IMR-90 (cell line): ENCODE results near the gene ARHGAP23. TPM values are rescaled to one million over a fixed set of nuclear protein-coding genes. Genes with fewer than 3 reads are reported as not detected.

Experiments
- ATAC-seq: fragments of 200-7000 bp; cut with Tn5 transposase; 2 replicates; pipeline ENCODE4 v1.9.1; 2020; ENCODE audit warnings: low read depth, mild to moderate bottlenecking, moderate library complexity
- BruUV-seq: library from RNA; stranded (reverse); fragments of 400-500 nt; replicated peaks from 2 replicates; lab custom pipeline; 2021; lab: Mats Ljungman, UMichigan
- CTCF ChIA-PET: fragments of 300-600 bp; formaldehyde crosslinking; extraction: SDS; loops from one replicate; lab custom pipeline; 2021; ENCODE audit warnings: antibody characterized with exemption; lab: Yijun Ruan, JAX
- POLR2A ChIA-PET: fragments of 300-600 bp; sonication (Branson Sonifier 250); formaldehyde crosslinking; loops from one replicate; lab custom pipeline; 2022; ENCODE audit warnings: antibody characterized with exemption; ENCODE audit not compliant: unreplicated experiment; lab: Charles Lee
- DNase-seq: peaks from one replicate; pipeline ENCODE4 v3.0.0; 2013
- H2AFZ ChIP-seq: replicated peaks from 2 replicates; pipeline ENCODE3; 2013; ENCODE audit warnings: low read length, mild to moderate bottlenecking; ENCODE audit not compliant: poor library complexity
- H2AK5ac ChIP-seq: 2 replicates; pipeline ENCODE4 v1.6.1; 2013; ENCODE audit warnings: low read depth, low read length, inconsistent platforms
- H2AK9ac ChIP-seq: replicated peaks from 2 replicates; pipeline ENCODE3; 2013; ENCODE audit warnings: mild to moderate bottlenecking, low read depth, low read length, moderate library complexity; ENCODE audit not compliant: poor library complexity
- H2BK120ac ChIP-seq: 2 replicates; pipeline ENCODE4 v1.6.1; 2013; ENCODE audit warnings: low read depth, low read length, inconsistent platforms
- H2BK15ac ChIP-seq: 3 replicates; pipeline ENCODE4 v1.6.1; 2013; ENCODE audit warnings: low read depth, low read length, inconsistent platforms
- H2BK20ac ChIP-seq: 2 replicates; pipeline ENCODE4 v1.6.1; 2013; ENCODE audit warnings: low read depth, mild to moderate bottlenecking, inconsistent platforms, low read length, moderate library complexity
- H2BK5ac ChIP-seq: 2 replicates; pipeline ENCODE4 v1.6.1; 2013; ENCODE audit warnings: mild to moderate bottlenecking, low read depth, low read length, inconsistent platforms; ENCODE audit not compliant: poor library complexity, severe bottlenecking
- H3K14ac ChIP-seq: replicated peaks from 2 replicates; pipeline ENCODE4 v1.6.1; 2013; ENCODE audit warnings: low read depth, low read length, inconsistent platforms
- H3K18ac ChIP-seq: 2 replicates; pipeline ENCODE4 v1.6.1; 2013; ENCODE audit warnings: low read depth, low read length, control low read depth
- H3K23ac ChIP-seq: 2 replicates; pipeline ENCODE4 v1.6.1; 2013; ENCODE audit warnings: low read depth, low read length, inconsistent platforms
- H3K27ac ChIP-seq: 2 replicates; pipeline ENCODE4 v1.5.1; 2013; ENCODE audit warnings: mild to moderate bottlenecking, control low read depth, low read length; ENCODE audit not compliant: insufficient read depth
- H3K27me3 ChIP-seq: 2 replicates; pipeline ENCODE4 v1.6.1; 2013; ENCODE audit warnings: low read length; ENCODE audit not compliant: control insufficient read depth, insufficient read depth
- H3K36me3 ChIP-seq: 2 replicates; pipeline ENCODE4 v1.6.1; 2013; ENCODE audit warnings: low read length, mixed read lengths; ENCODE audit not compliant: control insufficient read depth, insufficient read depth
- H3K4ac ChIP-seq: 2 replicates; pipeline ENCODE4 v1.6.1; 2013; ENCODE audit warnings: low read depth, low read length, inconsistent platforms
- H3K4me1 ChIP-seq: 2 replicates; pipeline ENCODE4 v1.6.1; 2013; ENCODE audit warnings: low read length, mixed read lengths; ENCODE audit not compliant: control insufficient read depth, insufficient read depth
- H3K4me2 ChIP-seq: 2 replicates; pipeline ENCODE4 v1.6.1; 2013; ENCODE audit warnings: low read depth, mild to moderate bottlenecking, control low read depth, low read length, moderate library complexity
- H3K4me3 ChIP-seq: 2 replicates; pipeline ENCODE4 v1.5.1; 2013; ENCODE audit warnings: low read depth, mild to moderate bottlenecking, control low read depth, low read length, moderate library complexity; ENCODE audit not compliant: insufficient read depth
- H3K56ac ChIP-seq: 2 replicates; pipeline ENCODE4 v1.6.1; 2013; ENCODE audit warnings: low read length, inconsistent platforms; ENCODE audit not compliant: insufficient read depth; ENCODE audit errors: extremely low read depth
- H3K79me1 ChIP-seq, 2 experiments: 2 replicates each; pipeline ENCODE4 v1.6.1; 2013; ENCODE audit warnings: low read length in 2 of 2, inconsistent platforms in 1 of 2, low read depth in 1 of 2
- H3K9ac ChIP-seq: 2 replicates; pipeline ENCODE4 v1.6.1; 2013; ENCODE audit warnings: low read depth, low read length, control low read depth
- H3K9me1 ChIP-seq: 2 replicates; pipeline ENCODE4 v1.6.1; 2013; ENCODE audit warnings: low read length, inconsistent platforms; ENCODE audit not compliant: insufficient read depth
- H3K9me3 ChIP-seq: 2 replicates; pipeline ENCODE4 v1.6.1; 2013; ENCODE audit warnings: low read length; ENCODE audit not compliant: control insufficient read depth, insufficient read depth
- H4K20me1 ChIP-seq: 2 replicates; pipeline ENCODE4 v1.6.1; 2013; ENCODE audit warnings: low read length, inconsistent platforms; ENCODE audit not compliant: insufficient read depth
- H4K5ac ChIP-seq: 2 replicates; pipeline ENCODE4 v1.6.1; 2013; ENCODE audit warnings: mild to moderate bottlenecking, low read depth, low read length, control low read depth
- H4K8ac ChIP-seq, 2 experiments: 2 replicates each; pipeline ENCODE4 v1.6.1; 2013; ENCODE audit warnings: low read depth in 2 of 2, low read length in 2 of 2, control low read depth in 1 of 2, inconsistent platforms in 1 of 2
- H4K91ac ChIP-seq: 2 replicates; pipeline ENCODE4 v1.6.1; 2013; ENCODE audit warnings: low read depth, low read length, inconsistent platforms; ENCODE audit not compliant: insufficient read depth
- CTCF ChIP-seq: conservative IDR thresholded peaks from 2 replicates; pipeline ENCODE4 v1.5.1; 2012; ENCODE audit warnings: mild to moderate bottlenecking, low read depth, low read length, improper control_type of control experiment
- FOS ChIP-seq: fragments of 150-350 bp; IDR thresholded peaks from 2 replicates; pipeline ENCODE4 v1.6.1; 2016; ENCODE audit warnings: low read depth, low read length
- MAFK ChIP-seq: IDR thresholded peaks from 2 replicates; pipeline ENCODE4 v1.6.1; 2012; ENCODE audit warnings: low read depth, low read length, improper control_type of control experiment
- MXI1 ChIP-seq: IDR thresholded peaks from 2 replicates; pipeline ENCODE4 v1.6.1; 2012; ENCODE audit warnings: low read depth, mild to moderate bottlenecking, low read length, moderate library complexity, borderline replicate concordance
- RFX5 ChIP-seq: IDR thresholded peaks from 2 replicates; pipeline ENCODE4 v1.8.0; 2012; ENCODE audit warnings: low read depth, mild to moderate bottlenecking, low read length, moderate library complexity
- WGBS, 2 experiments: methylation state at CpG; one replicate each; pipeline versions ENCODE4 v1.1.5 to v1.1.7; 2013; ENCODE audit warnings: missing lambda C conversion rate in 2 of 2; ENCODE audit not compliant: insufficient read length in 1 of 2; ENCODE audit errors: extremely low coverage in 2 of 2; 5-methylcytosine and 5-hydroxymethylcytosine counted together
- dilution Hi-C: fragments of 300-500 bp; cut with HindIII; formaldehyde crosslinking; loops from one replicate; pipeline ENCODE4 v1.14.3; 2018; ENCODE audit warnings: low sequenced_read_pairs; ENCODE audit not compliant: unreplicated experiment
- in situ Hi-C: fragments of 300-500 bp; cut with MboI; formaldehyde crosslinking; loops from 3 replicates; pipeline ENCODE4 v1.14.3; 2019; ENCODE audit warnings: low sequenced_read_pairs, inconsistent platforms, mixed read lengths
- intact Hi-C: fragments of 100-400 bp; cut with micrococcal nuclease; formaldehyde crosslinking; loops from 2 replicates; pipeline ENCODE4 v1.10.0; 2022
- polyA plus RNA-seq, 3 experiments: library from polyadenylated mRNA; depleted of rRNA; stranded (reverse); fragments of >200 nt; gene quantifications; 2 replicates each; pipeline ENCODE4 v1.2.3, GENCODE V29; 2012; ENCODE audit warnings: low replicate concordance in 1 of 3
- total RNA-seq: library from RNA; depleted of rRNA; stranded (reverse); fragments of >200 nt; gene quantifications from 2 replicates; pipeline ENCODE4 v1.2.3, GENCODE V29; 2012

The ARHGAP23 gene
- total and polyA plus RNA-seq, 2 of the 4 experiments (the other 2 are of a cell fraction): 9.3 to 43.3 TPM

- no peak overlapping the region for H4K8ac ChIP-seq
- H2BK5ac ChIP-seq: no peak overlapping the region
- H3K18ac ChIP-seq: no peak overlapping the region
- H3K9me1 ChIP-seq: peaks cover 6% of the 10 kb centered on the region; the same call in 1 of the 2 replicates
- no peaks in the 10 kb centered on the region for H3K9me3 ChIP-seq
- H3K4me3 ChIP-seq: no peak overlapping the region
- BruUV-seq: no TSS peak
- intact Hi-C loops (no loop called here), in situ Hi-C loops (no loop called here), dilution Hi-C loops (no loop called here)
- peaks cover 7% of the 10 kb centered on the region for H3K27me3 ChIP-seq
- no peak overlapping the region for H2AFZ ChIP-seq
- no peak overlapping the region for H3K4ac ChIP-seq
- H4K5ac ChIP-seq: no peak overlapping the region
- ChIA-PET CTCF (no interaction called here), POLR2A (no interaction called here)
- H3K27ac ChIP-seq: no peak overlapping the region
- no peak overlapping the region for H3K23ac ChIP-seq
- peaks cover 18% of the 10 kb centered on the region for H3K36me3 ChIP-seq
- peaks cover 1% of the 10 kb centered on the region; the same call in 1 of the 2 replicates for H3K4me1 ChIP-seq
- no peak for DNase-seq
- no peak overlapping the region for H3K14ac ChIP-seq
- no peak overlapping the region for H3K9ac ChIP-seq
- H2AK9ac ChIP-seq: no peak overlapping the region
- no peak overlapping the region for H4K91ac ChIP-seq
- H3K56ac ChIP-seq: no peak overlapping the region
- H2AK5ac ChIP-seq: no peak overlapping the region
- no peak for ATAC-seq
- TF ChIP-seq MAFK (no peak), RFX5 (no peak), FOS (no peak), MXI1 (no peak), CTCF (no peak)
- no peak overlapping the region for H2BK15ac ChIP-seq
- 100% methylated on average over 1 of the region's 4 CpGs; no CpG with 5 or more reads in 1 of the 2 experiments for WGBS, 2 experiments
- peaks cover 0 to 3% of the 10 kb centered on the region in 2 experiments; a peak in 1 of 4 replicates for H3K79me1 ChIP-seq
- H3K4me2 ChIP-seq: no peak overlapping the region
- H2BK120ac ChIP-seq: no peak overlapping the region
- H4K20me1 ChIP-seq: no peaks in the 10 kb centered on the region
- no peak overlapping the region for H2BK20ac ChIP-seq
These were observed 22.6 kb upstream of the ARHGAP23 start for GRCh38 chr17:38405654-38406053.
